Body of pancreas (tissue), 4 donors: Measurements from ENCODE around the gene OR4D1. TPM values are rescaled to one million over a fixed set of nuclear protein-coding genes. Genes with fewer than 3 reads are reported as not detected.

Experiments used
- ATAC-seq: fragments of 150-250 bp; one replicate; pipeline ENCODE4 v1.9.1; 2016
- DNase-seq, 4 donors: peaks; one replicate each; pipeline ENCODE4 v3.0.0-alpha.2; 2019
- H3K27ac ChIP-seq, 4 donors: fragments of 200-600 bp; sonication (generic); 1 replicate in 3 of 4; 2 replicates in 1 of 4; pipeline versions ENCODE4 v1.5.1 to v1.6.1; 2016 to 2019; ENCODE audit warnings: mild to moderate bottlenecking in 1 of 4, mixed read lengths in 1 of 4, moderate library complexity in 1 of 4
- H3K27me3 ChIP-seq, 2 donors: fragments of 200-600 bp; sonication (generic); one replicate each; pipeline ENCODE4 v1.6.0; 2016; ENCODE audit warnings: mild to moderate bottlenecking in 1 of 2
- H3K36me3 ChIP-seq, 2 donors: fragments of 200-600 bp; sonication (generic); replicated peaks in 1 of 2; 2 replicates each; pipeline ENCODE4 v1.5.1; 2016; ENCODE audit warnings: low read depth in 2 of 2; ENCODE audit not compliant: insufficient read depth in 1 of 2
- H3K4me1 ChIP-seq: fragments of 200-600 bp; sonication (generic); one replicate; pipeline ENCODE4 v1.6.0; 2016
- H3K4me3 ChIP-seq, 2 donors: fragments of 200-600 bp; sonication (generic); 1 replicate in 1 of 2; 2 replicates in 1 of 2; pipeline ENCODE4 v1.5.1; 2016 to 2019
- H3K9me3 ChIP-seq, 3 donors: fragments of 200-600 bp; sonication (generic); 1 replicate in 2 of 3; 2 replicates in 1 of 3; pipeline ENCODE4 v1.5.1; 2016
- POLR2A ChIP-seq, 3 donors: fragments of 450-650 bp; IDR thresholded peaks; one replicate each; pipeline ENCODE4 v1.6.1; 2016; ENCODE audit warnings: antibody characterized with exemption in 3 of 3, mild to moderate bottlenecking in 2 of 3
- WGBS, 2 donors: methylation state at CpG; one replicate each; pipeline ENCODE4 v1.1.5; 2017; 5-methylcytosine and 5-hydroxymethylcytosine counted together
- intact Hi-C: fragments of 100-400 bp; cut with DNase I; formaldehyde crosslinking; loops from one replicate; pipeline ENCODE4 v1.15.1; 2023
- total RNA-seq, 2 donors: library from RNA; depleted of rRNA; stranded (reverse); fragments of >200 nt; gene quantifications; one replicate each; pipeline ENCODE4 v1.1.0, GENCODE V29; 2016
- TF ChIP-seq, protein P1 (sequence below), 7 experiments: fragments of 450-650 bp in 4 of 7; fragments of 200-600 bp in 3 of 7; sonication (generic) in 3 of 7; IDR thresholded peaks; one replicate each; pipeline ENCODE4 v1.5.1; 2016 to 2019; ENCODE audit warnings: antibody characterized with exemption in 7 of 7

OR4D1 gene
- total RNA-seq, 2 donors from 2014 or later = not detected

DNA sequence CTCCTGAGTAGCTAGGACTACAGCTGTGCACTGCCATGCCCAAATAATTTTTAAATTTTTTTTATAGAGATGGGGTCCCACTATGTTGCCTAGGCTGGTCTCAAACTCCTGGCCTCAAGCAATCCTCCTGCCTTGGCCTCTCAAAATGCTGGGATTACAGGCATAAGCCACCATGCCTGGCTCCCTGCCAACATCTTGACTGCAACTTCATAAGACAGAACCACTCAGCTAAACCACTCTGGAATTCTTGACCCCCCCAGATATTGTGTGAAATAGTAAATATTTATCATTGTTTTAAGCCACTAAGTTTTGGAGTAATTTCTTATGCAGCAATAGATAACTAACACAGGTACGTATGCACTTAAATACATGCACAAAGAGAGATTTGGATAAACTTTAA is 39.0 kb upstream of the OR4D1 start:
- ATAC-seq (no peak), DNase-seq (no peak)
- intact Hi-C loops = no loop called here
- no peaks in the 10 kb centered on the region for H3K9me3 ChIP-seq
- 67 to 79% methylated on average over 1 of the region's 1 CpG for WGBS, 2 donors
- H3K4me3 ChIP-seq = no peak overlapping the region
- H3K27ac ChIP-seq = no peak overlapping the region
- no peaks in the 10 kb centered on the region for H3K4me1 ChIP-seq
- no peaks in the 10 kb centered on the region for H3K27me3 ChIP-seq
- no peak for TF ChIP-seq POLR2A (IDR thresholded peaks at IDR 0.05)
- TF ChIP-seq, protein P1, sequence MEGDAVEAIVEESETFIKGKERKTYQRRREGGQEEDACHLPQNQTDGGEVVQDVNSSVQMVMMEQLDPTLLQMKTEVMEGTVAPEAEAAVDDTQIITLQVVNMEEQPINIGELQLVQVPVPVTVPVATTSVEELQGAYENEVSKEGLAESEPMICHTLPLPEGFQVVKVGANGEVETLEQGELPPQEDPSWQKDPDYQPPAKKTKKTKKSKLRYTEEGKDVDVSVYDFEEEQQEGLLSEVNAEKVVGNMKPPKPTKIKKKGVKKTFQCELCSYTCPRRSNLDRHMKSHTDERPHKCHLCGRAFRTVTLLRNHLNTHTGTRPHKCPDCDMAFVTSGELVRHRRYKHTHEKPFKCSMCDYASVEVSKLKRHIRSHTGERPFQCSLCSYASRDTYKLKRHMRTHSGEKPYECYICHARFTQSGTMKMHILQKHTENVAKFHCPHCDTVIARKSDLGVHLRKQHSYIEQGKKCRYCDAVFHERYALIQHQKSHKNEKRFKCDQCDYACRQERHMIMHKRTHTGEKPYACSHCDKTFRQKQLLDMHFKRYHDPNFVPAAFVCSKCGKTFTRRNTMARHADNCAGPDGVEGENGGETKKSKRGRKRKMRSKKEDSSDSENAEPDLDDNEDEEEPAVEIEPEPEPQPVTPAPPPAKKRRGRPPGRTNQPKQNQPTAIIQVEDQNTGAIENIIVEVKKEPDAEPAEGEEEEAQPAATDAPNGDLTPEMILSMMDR (IDR thresholded peaks at IDR 0.05) = no peak
- no peaks in the 10 kb centered on the region for H3K36me3 ChIP-seq

GRCh38 chr17:58110012-58110411 is 38.2 kb upstream of the OR4D1 start:
- ATAC-seq = no peak
- H3K27me3 ChIP-seq = no peaks in the 10 kb centered on the region
- TF ChIP-seq POLR2A (IDR thresholded peaks at IDR 0.05) = no peak
- TF ChIP-seq, protein P1 (IDR thresholded peaks at IDR 0.05) = no peak
- no peak for DNase-seq
- WGBS, 2 donors = 64 to 69% methylated on average over 5 of the region's 5 CpGs
- intact Hi-C loops = loop anchor here (10.0 kb wide), 2 partner anchors 95 to 985 kb away; no protein-coding TSS in a partner anchor
- H3K4me3 ChIP-seq = no peak overlapping the region
- no peak overlapping the region for H3K27ac ChIP-seq
- H3K4me1 ChIP-seq = no peaks in the 10 kb centered on the region
- no peaks in the 10 kb centered on the region for H3K9me3 ChIP-seq
- H3K36me3 ChIP-seq = no peaks in the 10 kb centered on the region

- no peak for TF ChIP-seq POLR2A (IDR thresholded peaks at IDR 0.05)
- TF ChIP-seq, protein P1 (IDR thresholded peaks at IDR 0.05) = no peak
- DNase-seq (no peak), ATAC-seq (no peak)
- Histone ChIP-seq H3K9me3 (no peaks in the 10 kb centered on the region), H3K36me3 (no peaks in the 10 kb centered on the region), H3K4me1 (no peaks in the 10 kb centered on the region), H3K27me3 (no peaks in the 10 kb centered on the region), H3K27ac (no peak overlapping the region), H3K4me3 (no peak overlapping the region)
- WGBS, 2 donors = 42 to 59% methylated on average over 3 of the region's 3 CpGs
- intact Hi-C loops = loop anchor here (10.0 kb wide), 2 partner anchors 97 to 987 kb away; no protein-coding TSS in a partner anchor
These were observed 36.5 kb upstream of the OR4D1 start for GRCh38 chr17:58111676-58112075.

DNA sequence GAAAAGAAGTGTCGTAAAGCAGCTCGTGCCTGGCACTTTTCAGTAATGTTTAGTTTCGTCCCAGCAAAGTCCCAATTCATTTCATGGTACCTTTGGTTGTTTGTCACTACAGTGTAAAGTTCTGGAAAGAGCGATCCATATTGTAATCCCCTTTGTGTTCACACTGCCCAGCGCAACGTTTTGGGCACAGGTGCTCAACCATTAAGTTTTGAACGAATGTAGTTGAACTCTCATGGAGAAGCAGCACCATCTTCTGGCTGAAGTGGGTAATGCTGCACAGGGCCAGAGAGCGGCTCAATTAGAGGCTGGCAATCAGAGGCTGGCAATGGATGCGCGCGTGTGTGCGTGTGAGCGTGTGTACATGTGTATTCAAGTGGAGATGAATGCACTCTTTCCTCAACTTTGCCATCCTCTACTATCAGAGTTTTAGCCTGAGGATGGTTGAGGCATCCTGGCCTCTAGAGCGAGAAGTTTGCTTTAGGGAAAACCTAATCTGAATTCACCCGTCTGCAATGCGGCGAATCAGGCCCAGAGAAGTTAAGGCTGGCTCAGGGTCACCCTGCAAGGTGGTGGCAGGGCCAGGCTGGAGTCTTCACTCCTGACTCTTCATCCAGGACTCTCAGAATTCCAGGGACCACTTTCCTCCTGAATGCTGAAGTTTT is 35.1 kb upstream of the OR4D1 start:
- no peaks in the 10 kb centered on the region for H3K9me3 ChIP-seq
- TF ChIP-seq, protein P1 (IDR thresholded peaks at IDR 0.05) = peak; percentile 87 to 96 (median 93)
- no peak for TF ChIP-seq POLR2A (IDR thresholded peaks at IDR 0.05)
- no peaks in the 10 kb centered on the region for H3K4me1 ChIP-seq
- H3K27ac ChIP-seq = no peak overlapping the region
- H3K4me3 ChIP-seq = no peak overlapping the region
- 32% methylated on average over 17 of the region's 17 CpGs for WGBS, 2 donors
- intact Hi-C loops = loop anchor here (10.0 kb wide), 2 partner anchors 98 to 988 kb away; no protein-coding TSS in a partner anchor
- ATAC-seq = peak; percentile 89
- no peaks in the 10 kb centered on the region for H3K36me3 ChIP-seq
- no peaks in the 10 kb centered on the region for H3K27me3 ChIP-seq
- peak; percentile 81 to 90 (median 84) for DNase-seq

DNA sequence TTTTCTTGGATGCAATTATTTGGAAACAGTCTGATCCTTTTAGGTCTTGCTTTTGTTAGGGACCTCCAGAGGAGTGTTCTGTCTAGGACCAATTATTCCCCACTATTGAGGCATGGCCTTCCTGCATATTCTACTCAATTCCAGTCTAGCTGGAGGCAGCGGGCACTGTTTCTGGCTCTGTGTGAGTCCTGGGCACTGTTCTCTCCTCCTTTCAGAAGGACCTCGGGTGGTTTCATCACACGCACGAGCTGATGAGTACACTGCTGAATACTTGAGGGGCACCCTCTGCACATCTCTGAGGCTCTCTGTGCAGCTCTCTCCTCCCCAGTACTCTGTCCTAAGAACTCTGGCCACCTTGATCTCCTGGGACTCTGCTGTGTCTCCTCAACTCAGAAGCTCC is 34.2 kb upstream of the OR4D1 start:
- ATAC-seq (no peak), DNase-seq (no peak)
- 52 to 58% methylated on average over 4 of the region's 4 CpGs for WGBS, 2 donors
- Histone ChIP-seq H3K4me1 (no peaks in the 10 kb centered on the region), H3K4me3 (no peak overlapping the region), H3K27ac (no peak overlapping the region), H3K36me3 (no peaks in the 10 kb centered on the region), H3K27me3 (no peaks in the 10 kb centered on the region), H3K9me3 (no peaks in the 10 kb centered on the region)
- TF ChIP-seq, protein P1 (IDR thresholded peaks at IDR 0.05) = no peak
- TF ChIP-seq POLR2A (IDR thresholded peaks at IDR 0.05) = no peak
- intact Hi-C loops = loop anchor here (10.0 kb wide), 2 partner anchors 99 to 989 kb away; no protein-coding TSS in a partner anchor
